Brain microvascular endothelial cell (primary cell): ENCODE results near the gene CALML3.

ENCODE experiments used
- DNase-seq: peaks from one replicate; pipeline ENCODE4 v3.0.0-alpha.2; 2020
- H3K27ac ChIP-seq: fragments of 250-450 bp; sonication (Bioruptor Pico); 2 replicates; pipeline ENCODE4 v1.5.1; 2020; ENCODE audit warnings: mild to moderate bottlenecking, moderate library complexity
- H3K27me3 ChIP-seq: fragments of 250-450 bp; sonication (Bioruptor Pico); replicated peaks from 2 replicates; pipeline ENCODE4 v1.5.1; 2020; ENCODE audit warnings: mild to moderate bottlenecking
- H3K36me3 ChIP-seq: fragments of 250-450 bp; sonication (Bioruptor Pico); replicated peaks from 2 replicates; pipeline ENCODE4 v1.5.1; 2020; ENCODE audit warnings: mild to moderate bottlenecking
- H3K4me3 ChIP-seq: 2 replicates; pipeline ENCODE4 v1.5.1; 2011; ENCODE audit warnings: low read depth, mild to moderate bottlenecking, control low read depth, low read length, moderate library complexity
- CTCF ChIP-seq: IDR thresholded peaks from 2 replicates; pipeline ENCODE4 v1.5.1; 2011; ENCODE audit warnings: low read depth, mild to moderate bottlenecking, moderate library complexity, low read length, control low read depth, inconsistent platforms; ENCODE audit errors: missing control alignments
- in situ Hi-C: cut with HindIII; loops from 2 replicates; pipeline ENCODE4 v1.10.0; 2017; ENCODE audit warnings: low sequenced_read_pairs, low pct_ligation_motif_present

CALML3 gene

GRCh38 chr10:5567477-5567876, 42.7 kb downstream of the CALML3 start:
- Histone ChIP-seq H3K27ac (no peak overlapping the region), H3K4me3 (no peak overlapping the region), H3K27me3 (no peaks in the 10 kb centered on the region), H3K36me3 (no peaks in the 10 kb centered on the region)
- in situ Hi-C loops, result no loop called here
- no peak for DNase-seq
- no peak for TF ChIP-seq CTCF

GRCh38 chr10:5568984-5569383, 44.2 kb downstream of the CALML3 start:
- in situ Hi-C loops, result no loop called here
- Histone ChIP-seq H3K27ac (no peak overlapping the region), H3K4me3 (no peak overlapping the region), H3K36me3 (no peaks in the 10 kb centered on the region), H3K27me3 (no peaks in the 10 kb centered on the region)
- TF ChIP-seq CTCF, result no peak
- DNase-seq, result no peak

- in situ Hi-C loops, result no loop called here
- TF ChIP-seq CTCF, result no peak
- no peaks in the 10 kb centered on the region for H3K27me3 ChIP-seq
- no peaks in the 10 kb centered on the region for H3K36me3 ChIP-seq
- no peak for DNase-seq
- no peak overlapping the region for H3K27ac ChIP-seq
- no peak overlapping the region for H3K4me3 ChIP-seq
These were observed 44.8 kb downstream of the CALML3 start for GRCh38 chr10:5569568-5569967.

- Histone ChIP-seq H3K27ac (no peak overlapping the region), H3K27me3 (no peaks in the 10 kb centered on the region), H3K36me3 (no peaks in the 10 kb centered on the region), H3K4me3 (no peak overlapping the region)
- no peak for DNase-seq
- in situ Hi-C loops, result no loop called here
- no peak for TF ChIP-seq CTCF
These were observed 45.4 kb downstream of the CALML3 start for GRCh38 chr10:5570007-5570655.

- Histone ChIP-seq H3K27me3 (no peaks in the 10 kb centered on the region), H3K4me3 (no peak overlapping the region), H3K36me3 (no peaks in the 10 kb centered on the region), H3K27ac (no peak overlapping the region)
- in situ Hi-C loops, result no loop called here
- no peak for DNase-seq
- no peak for TF ChIP-seq CTCF
These were observed 46.4 kb downstream of the CALML3 start for GRCh38 chr10:5570979-5571810.

GRCh38 chr10:5571826-5572225, 47.1 kb downstream of the CALML3 start:
- Histone ChIP-seq H3K27ac (no peak overlapping the region), H3K4me3 (no peak overlapping the region), H3K27me3 (no peaks in the 10 kb centered on the region), H3K36me3 (no peaks in the 10 kb centered on the region)
- in situ Hi-C loops, result no loop called here
- no peak for TF ChIP-seq CTCF
- DNase-seq, result no peak
